Activated CD4-positive, alpha-beta T cell treated with anti-CD3 and anti-CD28 coated beads for 4 hours (primary cell): ENCODE measurements around the gene JAKMIP1.

ENCODE experiments used
- DNase-seq, 2 donors: peaks; one replicate each; pipeline ENCODE4 v3.0.0-alpha.2; 2020

The JAKMIP1 gene

DNA sequence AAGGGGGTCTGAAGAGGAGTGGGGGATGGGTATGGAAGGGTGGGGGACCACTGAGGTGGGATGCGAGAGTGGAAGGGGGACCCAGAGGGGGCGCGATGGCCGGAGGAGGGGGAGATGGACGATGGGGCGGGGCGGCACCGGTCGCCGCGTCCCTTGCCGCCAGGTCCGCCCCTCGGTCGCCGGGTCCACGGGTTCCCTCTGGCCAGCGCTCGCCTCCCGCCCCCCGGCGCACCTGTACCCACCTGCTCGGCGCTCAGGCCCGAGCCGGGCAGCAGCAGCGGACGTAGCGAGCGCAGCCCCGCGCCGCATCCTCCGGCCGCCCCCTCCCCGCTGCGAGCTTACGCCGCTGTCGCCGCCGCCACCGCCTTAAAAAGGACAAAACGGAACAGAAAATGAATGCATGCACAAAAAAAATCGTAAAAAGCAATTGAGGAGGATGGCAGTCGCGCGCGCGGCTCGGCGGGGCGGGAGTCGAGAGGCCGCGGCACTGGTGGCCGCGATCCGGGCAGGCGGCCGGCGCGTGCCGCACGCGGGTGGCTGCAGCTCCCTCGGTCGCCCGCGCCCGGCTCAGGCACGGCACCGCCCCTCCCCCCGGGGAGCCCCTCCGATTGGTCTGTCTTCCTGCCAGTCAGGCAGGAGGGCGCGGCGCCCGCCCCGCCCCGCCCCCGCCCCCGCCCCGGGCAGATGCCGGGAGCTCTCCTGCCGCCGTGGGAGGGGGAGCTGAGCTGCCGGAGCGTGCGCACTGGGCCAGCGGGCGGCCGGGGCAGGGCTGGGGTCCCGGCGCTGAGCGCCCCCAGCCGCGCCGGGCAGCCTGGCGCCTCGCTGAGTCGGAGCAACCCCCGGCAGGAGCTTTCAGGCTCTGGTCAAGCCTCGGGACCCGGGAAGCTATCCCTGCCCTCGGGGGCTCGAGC is at the start of gene JAKMIP1:
TSS of gene JAKMIP1 (minus strand) at position 539 of the 911 bp plus-strand sequence. CDS start 87,699 bp downstream, outside the sequence.
- DNase-seq: peak; percentile 79 to 83

DNA sequence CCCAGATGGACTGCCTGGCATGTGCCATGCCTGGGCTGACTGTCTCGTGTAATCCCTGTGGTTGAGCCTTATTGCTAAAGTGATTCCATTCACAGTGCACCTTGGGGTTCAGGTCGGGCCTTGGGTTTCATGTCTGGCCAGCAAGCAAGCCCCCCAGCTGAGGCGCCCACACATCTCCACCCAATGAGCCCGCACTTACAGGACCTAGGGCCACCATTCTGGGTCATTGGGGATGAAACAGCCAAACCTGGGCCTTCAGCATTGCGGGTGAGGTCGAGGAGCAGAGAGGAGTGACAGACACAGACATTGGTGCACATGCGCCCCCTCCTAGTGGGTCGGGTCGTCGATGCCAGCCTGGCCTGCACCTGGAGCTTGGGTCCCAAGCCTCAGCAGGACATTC is 48.0 kb upstream of the JAKMIP1 start:
- no peak for DNase-seq

DNA sequence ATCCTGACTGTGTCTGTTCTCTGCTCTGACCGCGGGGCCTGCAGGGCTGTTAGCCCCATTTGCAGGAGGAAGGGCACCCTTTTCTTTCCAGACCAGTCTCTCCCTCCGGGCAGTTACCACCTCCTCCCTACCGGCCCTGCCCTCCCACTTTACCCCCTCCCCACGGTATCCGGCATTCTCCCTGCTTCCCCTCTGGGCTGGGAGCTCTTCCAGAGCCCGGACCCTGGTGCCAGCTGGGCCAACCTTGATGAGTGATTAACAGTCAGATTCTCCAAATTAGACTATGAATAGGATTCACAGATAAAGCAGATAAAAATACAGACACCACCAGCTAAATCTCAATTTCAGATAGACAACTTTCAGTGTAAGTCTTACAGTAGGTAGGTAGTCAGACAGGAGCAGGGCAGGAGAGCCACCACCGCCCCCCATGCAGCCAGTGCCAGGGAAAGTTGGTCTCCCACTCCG is 45.9 kb upstream of the JAKMIP1 start:
- no peak for DNase-seq

DNA sequence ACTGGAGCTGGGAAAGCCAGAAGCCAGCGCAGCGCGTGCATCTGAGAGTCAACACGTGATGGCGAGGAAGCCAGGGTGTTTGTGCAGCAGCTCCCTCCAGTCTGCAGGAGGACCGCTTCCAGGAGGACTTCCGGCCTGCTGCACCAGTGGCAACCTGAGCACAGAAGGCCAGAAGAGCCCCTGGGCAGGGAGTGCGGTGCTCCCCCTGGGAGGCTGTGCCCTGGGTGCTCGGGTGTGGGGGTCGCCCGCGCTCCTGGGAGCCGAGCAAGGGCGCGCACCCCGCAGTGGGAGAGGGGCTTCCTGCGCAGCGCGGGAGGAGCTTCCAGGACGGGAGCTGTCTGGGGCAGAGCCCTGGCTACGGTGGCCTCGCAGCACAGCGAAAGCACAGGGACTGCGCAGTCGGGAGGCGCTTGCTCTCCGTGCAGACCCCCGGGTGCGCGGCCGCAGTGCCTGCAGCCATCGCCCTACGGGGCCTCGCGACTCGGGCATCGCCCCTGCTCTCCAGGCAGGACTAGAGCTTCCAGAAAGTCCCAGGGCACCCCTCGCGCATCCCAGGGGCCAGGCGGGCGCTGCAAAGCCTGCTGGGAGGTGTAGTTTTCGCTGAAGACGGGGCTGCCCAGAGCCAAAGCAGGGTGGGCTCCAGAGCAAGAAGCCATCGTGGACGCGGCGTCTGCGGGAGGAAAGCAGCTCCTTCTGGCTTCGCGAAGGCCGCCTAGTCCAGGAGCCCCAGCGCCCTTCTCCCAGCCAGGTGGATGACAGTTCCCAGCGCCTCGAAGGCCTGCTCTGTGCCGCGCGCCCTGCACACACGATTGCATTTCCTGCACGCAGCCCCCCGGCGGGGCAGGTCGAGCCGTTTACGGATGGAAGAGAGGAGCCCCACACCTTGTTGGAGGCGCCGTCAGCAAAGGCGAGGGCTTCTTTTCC is 45.2 kb upstream of the JAKMIP1 start:
- no peak for DNase-seq

DNA sequence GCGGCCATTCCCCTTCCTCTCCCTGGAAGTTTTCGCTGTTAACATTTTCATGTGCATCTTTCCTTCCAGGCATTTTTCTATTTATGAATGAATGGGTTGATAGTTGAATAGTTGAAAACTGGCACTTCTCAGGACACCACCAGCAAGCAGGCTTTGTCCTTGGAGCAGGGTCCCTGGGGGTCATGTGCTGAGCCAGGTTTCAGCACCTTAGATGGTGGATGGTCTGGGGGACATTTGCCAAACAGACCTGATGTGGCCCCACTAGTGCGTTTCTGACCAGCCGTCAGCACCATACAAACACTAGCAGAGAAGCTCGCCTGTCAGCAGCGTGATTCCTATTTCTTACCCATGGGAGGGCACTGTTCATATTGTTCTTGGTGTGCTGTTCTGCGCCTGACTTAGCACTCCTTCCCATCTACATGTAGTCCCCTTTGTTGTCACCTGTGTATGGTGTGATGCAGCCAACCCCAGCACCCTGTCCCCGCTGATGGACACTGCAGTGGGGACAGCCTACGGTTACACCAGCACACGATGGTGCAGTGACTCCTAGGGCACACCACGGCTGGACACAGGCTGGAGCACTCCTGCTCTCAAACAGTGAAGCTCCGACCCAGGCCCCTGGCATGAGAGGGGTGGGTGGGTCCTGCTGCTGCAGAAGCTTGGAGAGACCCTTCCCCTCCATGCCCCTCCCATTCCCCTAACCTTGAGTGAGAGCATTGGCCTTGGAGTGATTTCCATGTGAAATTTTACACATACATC is 42.1 kb upstream of the JAKMIP1 start:
- no peak for DNase-seq

DNA sequence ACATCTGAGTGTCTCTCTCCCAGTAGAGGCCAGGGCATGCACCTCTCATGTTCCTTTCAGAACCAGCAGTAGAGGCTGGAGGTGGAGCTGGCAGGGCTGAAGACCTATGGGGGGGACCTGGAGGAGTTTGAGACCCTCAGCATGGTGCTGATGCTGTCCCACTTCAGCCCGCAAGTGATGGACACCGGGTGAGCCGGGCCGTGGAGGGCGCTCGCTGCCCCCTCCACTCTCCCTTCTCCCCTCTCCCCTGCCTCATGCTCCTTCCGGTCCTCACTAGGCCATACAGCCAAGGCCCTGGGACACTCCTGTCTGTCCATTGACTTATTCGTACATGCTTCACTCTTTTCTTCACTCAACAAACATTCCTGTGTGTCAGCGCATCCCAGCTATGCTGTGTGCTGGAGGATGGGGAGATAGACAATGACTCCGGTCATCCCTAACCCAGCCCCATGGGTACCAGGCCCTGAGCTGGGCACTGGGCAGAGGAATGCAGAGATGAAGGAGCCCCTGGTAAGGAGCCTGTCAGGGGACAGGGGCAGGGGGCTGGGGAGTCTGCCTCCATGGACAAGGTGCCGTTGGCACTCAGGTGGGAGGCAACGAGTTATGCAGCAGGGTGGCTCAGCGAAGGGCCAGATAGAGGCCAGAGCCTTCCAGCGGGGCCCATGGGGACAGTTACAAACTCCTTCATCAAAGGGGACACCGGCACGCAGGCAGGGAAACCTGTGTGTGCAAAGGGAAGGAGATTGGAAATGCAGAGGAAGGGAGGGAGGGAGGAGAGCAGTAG is 40.9 kb upstream of the JAKMIP1 start:
- no peak for DNase-seq

DNA sequence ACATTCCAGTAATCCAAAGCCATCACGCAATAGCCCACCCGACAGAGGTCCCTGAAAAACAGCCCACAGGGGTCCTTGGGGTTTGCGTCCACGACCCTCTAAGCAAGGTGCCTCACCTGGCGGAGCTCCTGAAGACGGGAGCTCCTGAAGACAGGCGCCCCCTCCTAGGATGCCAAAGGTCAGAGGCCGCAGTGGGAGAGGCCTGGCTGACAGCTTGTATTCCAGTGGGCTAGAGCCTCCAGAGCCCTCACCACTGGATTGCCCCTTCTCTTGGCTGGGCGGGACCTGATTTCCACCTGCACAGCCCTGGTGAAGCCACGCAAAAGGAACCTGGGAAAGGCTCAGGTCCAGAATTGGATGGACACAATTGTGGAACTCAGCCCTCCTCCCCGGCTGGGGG is 39.6 kb upstream of the JAKMIP1 start:
- DNase-seq: no peak

DNA sequence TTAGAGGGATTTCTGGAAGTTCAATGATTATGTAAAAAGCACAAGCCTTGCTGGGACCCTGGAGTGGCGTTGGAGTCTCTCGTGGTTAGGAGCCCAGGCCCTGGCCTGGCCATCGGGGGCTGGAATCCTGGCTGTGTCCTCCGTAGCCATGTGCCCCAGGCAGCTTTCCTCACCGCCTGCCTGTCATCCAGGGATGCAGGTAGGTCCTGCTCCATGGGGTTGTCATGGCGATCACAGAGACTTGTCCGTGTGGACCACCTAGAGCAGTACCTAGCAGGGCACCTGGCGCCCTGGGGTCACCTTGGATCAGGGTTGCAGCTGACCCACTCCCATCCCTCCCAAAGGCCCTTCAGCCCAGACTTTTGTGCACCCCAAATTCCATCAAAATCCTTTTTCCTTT is 39.1 kb upstream of the JAKMIP1 start:
- DNase-seq: no peak

DNA sequence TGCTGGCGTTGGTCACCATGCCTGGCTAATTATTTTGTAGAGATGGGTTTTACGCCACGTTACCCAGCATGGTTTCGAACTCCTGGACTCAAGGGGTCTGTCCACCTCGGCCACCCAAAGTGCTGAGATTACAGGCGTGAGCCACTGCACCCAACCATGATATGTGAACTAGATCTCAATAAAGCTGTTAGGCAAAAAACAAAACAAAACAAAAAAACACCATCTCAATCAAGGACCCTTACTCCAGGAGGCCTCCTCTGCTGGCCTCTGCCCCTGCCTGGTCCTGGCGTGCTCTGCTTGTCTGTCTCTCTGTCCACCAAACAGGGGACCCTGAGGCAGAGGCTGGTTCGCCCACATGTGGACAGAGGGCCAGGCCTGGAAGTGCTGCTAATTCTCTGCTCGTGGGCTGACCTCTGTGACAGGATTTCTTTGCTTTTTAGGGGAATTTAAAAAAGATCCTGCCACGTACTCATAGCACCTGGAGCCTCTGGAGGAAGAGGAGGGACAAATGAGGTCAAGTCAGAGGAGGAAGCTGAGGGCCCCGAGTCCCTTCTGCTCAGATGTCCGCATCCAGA is 36.6 kb upstream of the JAKMIP1 start:
- DNase-seq: no peak

DNA sequence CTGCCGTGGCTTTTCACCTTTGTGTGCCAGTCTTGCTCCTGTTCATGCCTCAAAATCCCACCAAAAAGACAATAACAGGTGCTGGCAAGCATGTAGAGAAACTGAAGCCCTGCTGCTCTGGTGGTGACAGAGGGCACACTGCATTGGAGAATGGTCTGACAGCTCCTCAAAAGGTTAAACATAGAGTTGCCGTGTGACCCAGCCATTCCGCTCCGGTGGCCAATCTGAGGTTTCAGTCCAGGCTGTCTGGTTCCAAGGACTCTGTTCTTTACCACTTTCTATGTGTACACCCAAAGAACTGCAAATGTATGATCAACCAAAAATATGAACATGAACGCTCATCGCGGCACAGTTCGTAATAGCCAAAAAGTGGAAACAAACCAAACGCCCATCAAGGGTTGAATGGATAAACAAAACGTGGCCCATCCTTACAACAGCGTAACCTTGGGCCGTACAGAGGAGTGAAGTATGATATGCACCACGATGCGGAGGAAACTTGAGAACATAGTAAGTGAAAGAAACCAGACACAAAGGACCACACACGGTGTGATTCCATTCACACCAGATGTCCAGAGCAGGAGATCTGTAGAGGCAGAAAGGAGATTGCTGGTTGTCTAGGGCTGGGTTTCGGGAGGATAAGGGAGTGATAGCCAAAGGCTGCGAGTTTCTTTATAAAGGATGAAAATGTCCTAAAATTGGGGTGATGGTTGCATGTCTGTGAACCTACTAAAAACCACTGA is 35.7 kb upstream of the JAKMIP1 start:
- no peak for DNase-seq

DNA sequence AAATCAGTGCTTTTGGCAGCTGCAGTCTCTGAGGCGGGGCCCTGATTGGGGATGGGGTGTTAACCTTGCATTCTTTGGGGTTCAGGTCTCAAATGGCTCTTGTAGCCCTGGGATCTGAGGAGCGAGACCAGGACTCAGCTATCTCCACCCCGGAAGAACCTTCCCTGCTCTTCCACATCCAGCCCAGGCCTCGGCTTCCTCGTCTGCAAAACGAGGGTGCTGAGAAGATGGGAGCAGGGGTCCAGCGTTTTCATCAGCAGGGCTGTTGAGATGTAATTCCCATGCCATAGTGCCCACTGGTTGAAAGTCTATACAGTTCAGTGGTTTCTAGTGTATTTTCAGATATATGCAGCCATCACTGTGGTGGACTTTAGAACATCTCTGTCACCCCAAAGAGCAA is 34.7 kb upstream of the JAKMIP1 start:
- DNase-seq: no peak

DNA sequence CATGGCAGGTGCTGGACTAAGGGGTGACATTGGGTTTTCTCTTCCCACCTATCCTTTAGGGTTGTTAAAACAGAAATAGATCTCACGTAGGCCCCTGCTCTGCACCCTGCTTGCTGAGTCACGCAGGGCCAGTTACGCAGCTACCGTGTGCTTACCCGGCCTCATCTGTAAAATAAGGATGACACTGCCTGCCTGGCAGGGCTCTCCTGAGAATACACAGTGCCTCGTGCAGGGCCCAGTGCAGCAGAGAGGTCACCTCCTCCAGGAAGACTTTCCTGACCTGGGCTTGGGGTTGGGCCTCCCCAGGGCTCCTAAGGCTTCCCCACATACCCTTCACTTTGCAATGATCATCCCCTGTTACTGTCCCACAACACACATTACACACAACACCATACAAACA is 33.6 kb upstream of the JAKMIP1 start:
- DNase-seq: no peak

DNA sequence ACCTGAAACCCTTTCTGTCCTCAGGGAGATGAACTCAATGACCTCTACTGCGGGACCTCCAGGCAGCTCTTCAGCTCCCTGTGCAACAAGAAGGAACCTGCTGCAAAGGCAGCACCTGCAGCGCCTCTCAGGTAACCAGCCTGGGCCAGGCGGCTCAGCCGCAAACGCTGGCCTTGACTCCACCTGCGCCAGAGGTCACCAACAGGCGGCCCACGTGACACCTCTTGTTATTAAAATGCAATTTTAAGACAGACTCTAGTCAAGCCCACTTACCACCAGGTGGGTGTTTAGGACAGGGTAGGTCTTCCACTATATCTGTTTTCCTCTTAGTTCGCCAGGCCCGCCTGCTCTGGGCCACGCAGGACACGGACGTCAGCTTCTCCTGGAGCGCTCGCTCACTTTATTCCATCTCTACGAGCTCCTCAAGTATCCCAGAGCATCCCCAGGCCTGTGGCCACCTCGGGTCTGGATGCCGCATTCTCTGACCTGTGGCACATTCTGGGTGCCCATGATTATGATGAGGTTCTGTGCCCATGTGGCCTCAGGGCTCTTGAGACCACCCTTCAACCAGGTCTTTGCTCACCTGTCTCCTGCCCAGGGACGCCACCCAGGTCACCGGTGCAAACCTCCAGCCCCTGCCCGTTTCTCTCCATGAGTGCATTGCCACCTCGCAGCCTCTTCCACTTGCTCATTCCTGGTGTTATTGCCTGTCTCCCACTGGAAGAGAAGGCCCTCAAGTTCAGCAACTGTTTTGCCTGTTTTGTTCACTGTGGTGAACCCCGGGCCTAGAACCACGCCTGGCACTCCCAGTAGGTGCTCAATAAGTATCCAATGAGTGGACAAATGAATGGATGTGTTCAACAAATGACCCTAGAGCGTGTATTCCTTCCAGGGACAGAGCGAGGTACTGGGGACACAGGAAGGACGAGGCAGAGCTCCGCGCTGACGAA is 32.8 kb upstream of the JAKMIP1 start:
- no peak for DNase-seq

DNA sequence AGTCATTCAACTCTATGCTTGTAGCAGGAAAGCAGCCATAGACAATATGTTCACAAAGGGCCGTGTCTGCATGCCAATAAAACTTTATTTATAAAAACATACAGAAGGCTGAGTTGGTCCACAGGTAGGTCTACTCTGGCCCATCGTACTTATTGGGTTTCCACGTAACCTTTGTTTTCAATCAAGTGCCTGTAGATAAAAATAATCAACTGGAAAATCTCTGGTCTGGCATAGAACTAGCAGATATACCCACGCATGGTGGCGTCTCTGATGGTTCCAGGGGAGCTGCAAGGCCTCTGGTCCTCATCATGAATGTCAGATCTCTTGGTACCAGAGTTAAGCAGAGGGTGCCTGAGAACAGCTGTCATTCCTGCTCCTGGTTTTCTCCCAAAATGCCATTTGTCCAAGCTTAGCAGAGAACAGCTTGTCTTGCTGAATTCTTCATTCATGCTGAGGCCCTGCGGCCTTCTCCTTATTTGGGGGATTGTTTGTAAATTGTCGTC is 31.4 kb upstream of the JAKMIP1 start:
- no peak for DNase-seq

DNA sequence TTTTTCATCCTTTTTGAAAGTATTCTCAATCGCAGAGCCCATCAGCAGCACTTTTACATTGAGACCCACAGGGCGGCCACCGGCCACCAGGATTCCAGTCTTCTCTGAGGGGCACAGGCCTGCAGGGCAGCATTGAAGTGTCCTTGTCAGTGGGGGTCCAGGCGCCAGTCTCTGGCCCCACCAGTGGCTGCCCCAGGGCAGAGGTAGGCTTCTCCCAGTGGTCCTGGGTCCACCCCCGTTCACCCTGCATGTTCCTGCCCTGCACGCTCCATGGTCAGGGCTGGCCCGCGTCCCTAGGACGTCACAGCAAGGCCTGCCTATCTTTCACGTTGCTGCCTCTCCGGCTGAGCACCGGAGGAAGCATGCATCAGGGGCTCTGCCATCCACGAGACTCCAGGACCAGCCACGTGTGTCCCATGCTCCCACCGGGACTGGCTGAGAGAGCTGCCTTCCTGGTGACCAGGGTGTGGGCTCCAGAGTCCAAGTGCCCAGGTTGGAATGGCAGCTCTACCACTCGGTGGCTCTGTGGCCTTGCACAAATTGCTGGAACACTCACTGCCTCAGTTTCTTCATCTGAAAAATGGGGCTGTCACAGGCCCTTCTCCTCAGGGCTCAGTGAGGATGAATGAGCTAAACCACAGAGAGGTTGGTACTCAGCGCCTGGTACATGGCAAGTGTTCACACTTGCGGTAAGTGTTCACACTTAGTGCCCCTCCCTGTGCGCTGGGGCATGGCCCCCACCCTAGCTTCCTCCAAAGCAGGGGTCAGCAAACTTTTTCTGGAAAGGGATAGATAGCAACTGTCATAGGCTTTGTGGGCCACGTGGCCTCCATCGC is 30.7 kb upstream of the JAKMIP1 start:
- DNase-seq: no peak

DNA sequence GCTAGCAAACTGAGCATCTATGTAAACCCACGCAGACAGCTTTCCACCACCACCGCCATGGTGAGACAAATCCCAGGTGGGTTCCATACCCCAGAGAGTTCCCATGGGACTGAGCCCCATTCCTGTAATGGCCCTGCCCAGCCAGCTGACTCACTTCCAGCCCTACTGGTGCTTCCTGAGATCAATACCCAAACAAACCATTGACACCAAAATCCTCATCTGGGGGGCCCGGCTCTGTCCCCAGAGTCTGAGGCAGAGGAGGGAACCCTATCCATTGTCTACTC is 30.1 kb upstream of the JAKMIP1 start:
- DNase-seq: no peak

DNA sequence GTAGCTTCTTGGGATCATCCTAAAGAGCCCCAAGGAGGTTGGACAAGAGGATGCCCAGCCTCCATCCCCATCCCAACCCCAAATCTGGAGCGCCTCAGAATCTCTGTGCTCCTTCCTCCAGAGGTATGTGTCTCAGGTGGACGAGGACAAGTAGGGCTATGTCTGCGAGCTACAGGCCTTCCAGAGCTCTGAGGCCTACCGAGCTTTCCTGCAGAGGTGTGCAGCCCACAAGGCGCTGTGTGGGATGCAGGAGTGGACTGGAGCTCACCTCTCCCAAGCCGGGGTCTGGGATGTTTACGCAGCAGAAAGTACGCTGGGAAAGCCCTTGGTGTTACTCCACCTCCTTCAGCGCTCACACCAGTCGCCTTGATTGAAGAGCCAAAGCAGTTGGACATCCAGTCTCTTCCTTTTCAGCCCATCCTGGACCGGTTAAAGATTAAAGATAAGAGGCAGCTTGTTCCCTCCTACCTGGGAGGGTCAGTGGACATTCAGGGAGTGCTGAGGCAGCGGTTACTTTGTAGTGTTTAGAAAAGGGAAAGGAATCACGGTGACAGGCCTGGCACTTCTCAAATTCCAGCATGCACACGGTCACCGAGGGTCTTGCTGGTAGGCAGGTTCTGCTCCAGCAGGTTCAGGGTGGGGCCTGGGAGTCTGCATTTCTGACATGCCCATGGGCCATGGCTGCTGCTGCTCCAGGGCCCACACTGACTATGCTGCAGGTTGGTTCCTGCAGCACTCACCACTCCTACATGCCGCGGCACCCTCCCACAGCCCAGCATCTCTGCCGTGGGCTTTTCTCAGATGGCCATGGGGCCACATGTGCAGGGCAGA is 29.5 kb upstream of the JAKMIP1 start:
- no peak for DNase-seq

DNA sequence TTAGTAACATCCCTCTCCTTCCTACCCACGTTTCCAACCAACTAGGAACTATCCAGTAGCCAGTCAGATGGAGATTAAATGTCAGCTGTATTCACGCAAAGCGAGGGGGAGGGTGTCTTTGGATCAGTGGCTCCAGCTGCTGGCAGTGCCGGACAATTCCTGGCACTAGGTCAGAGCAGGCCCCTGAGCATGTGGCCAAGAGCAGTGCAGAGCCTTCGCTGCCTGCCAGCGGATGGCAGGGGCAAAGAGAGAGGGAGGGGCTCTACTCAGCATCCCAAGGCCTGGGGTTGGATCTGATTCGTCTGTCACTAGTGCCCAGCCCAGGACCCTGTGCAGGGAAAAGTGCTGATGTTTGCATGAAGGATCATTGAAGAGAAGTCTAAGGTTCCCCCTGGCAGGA is 28.7 kb upstream of the JAKMIP1 start:
- DNase-seq: no peak
